ENCODE data around the gene P2RX3. TPM values are rescaled to one million over a fixed set of nuclear protein-coding genes. Genes with fewer than 3 reads are reported as not detected.

The P2RX3 gene
- polyA plus RNA-seq, 1 experiment: not detected

DNA sequence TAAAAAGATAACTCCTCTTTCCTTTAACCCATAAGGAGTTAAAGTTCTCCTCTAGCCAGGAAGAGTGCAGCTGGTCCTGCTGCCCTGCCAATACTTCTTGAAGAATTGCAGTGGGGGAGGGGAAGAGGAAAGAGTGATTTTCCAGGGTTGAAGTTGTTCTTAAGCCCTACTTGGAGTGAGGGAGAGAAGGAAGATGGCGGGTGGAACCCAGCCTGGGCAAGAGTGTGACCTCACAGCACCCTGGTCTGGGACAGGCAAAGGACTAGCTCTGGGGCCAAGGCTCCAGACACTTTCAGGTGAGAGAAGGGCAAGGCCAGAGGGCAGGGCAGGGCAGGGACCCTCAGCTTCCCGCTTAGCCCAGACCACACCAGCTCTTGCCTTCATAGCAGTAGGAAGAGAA lies 20.0 kb upstream of the P2RX3 start:
- TF ChIP-seq, protein P1, sequence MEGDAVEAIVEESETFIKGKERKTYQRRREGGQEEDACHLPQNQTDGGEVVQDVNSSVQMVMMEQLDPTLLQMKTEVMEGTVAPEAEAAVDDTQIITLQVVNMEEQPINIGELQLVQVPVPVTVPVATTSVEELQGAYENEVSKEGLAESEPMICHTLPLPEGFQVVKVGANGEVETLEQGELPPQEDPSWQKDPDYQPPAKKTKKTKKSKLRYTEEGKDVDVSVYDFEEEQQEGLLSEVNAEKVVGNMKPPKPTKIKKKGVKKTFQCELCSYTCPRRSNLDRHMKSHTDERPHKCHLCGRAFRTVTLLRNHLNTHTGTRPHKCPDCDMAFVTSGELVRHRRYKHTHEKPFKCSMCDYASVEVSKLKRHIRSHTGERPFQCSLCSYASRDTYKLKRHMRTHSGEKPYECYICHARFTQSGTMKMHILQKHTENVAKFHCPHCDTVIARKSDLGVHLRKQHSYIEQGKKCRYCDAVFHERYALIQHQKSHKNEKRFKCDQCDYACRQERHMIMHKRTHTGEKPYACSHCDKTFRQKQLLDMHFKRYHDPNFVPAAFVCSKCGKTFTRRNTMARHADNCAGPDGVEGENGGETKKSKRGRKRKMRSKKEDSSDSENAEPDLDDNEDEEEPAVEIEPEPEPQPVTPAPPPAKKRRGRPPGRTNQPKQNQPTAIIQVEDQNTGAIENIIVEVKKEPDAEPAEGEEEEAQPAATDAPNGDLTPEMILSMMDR (IDR thresholded peaks at IDR 0.05; ENCODE audit: low read depth, low read length): no peak
- Histone ChIP-seq H3K9me3 (ENCODE audit: control insufficient read depth, insufficient read depth, low read length) (no peaks in the 10 kb centered on the region), H3K4me3 (ENCODE audit: low read depth, low read length) (no peak overlapping the region), H3K27ac (ENCODE audit: low read depth, low read length) (no peak overlapping the region), H3K27me3 (ENCODE audit: control insufficient read depth, insufficient read depth, low read length) (no peaks in the 10 kb centered on the region)
- no peak for DNase-seq (ENCODE audit: low read depth, low spot score)
- ChIA-PET POLR2A (no interaction called here), CTCF (interaction anchor here (1.0 to 1.6 kb wide), 3 partner anchors 9 to 142 kb away, joined by 3 to 13 read pairs (median 4); partner anchors contain the start of gene RTN4RL2)

DNA sequence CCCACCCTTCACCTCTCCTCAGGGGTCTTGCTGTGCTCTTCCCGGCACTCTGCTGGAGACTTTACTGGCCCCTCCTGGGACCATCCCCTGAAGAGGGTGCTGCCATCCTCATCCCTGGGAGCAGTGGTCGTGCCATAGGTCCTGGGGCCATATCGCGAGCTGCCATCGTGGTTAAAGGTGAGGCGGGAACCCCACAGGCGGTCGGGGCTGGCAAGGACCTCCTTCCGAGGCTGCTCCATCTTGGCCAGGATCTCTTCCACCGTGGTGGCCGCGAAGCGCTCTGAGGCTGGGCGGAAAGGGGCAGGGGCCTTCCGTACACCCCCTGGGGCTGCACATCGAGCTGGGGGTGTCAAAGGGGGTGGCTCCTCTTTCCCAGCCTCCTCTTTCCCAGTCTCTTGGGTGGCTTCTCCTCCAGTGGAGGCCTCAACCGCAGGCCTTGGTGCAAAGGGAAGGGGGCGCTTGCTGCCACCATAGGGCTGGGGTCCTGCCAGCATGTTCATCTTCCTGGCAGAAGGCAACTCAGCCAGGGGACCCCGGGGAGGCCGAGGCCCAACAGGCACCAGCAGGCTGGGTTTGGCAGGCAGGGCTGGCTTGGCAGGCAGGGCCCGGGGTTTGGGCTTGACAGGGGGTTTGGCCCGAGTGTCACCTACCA lies 18.0 kb upstream of the P2RX3 start:
- H3K9me3 ChIP-seq (ENCODE audit: control insufficient read depth, insufficient read depth, low read length): no peaks in the 10 kb centered on the region; the same call in 1 of the 2 replicates
- peak overlapping the region; percentile 11 for H3K27ac ChIP-seq (ENCODE audit: low read depth, low read length)
- ChIA-PET CTCF (interaction anchor here (2.9 kb wide), 1 partner anchor 71 kb away, joined by 23 read pairs; no protein-coding TSS in a partner anchor), POLR2A (interaction anchor here (2.9 kb wide), 1 partner anchor 8 kb away, joined by 44 read pairs; no protein-coding TSS in a partner anchor)
- TF ChIP-seq, protein P1 (IDR thresholded peaks at IDR 0.05; ENCODE audit: low read depth, low read length): no peak
- H3K4me3 ChIP-seq (ENCODE audit: low read depth, low read length): no peak overlapping the region
- H3K27me3 ChIP-seq (ENCODE audit: control insufficient read depth, insufficient read depth, low read length): no peaks in the 10 kb centered on the region
- DNase-seq (ENCODE audit: low read depth, low spot score): no peak

DNA sequence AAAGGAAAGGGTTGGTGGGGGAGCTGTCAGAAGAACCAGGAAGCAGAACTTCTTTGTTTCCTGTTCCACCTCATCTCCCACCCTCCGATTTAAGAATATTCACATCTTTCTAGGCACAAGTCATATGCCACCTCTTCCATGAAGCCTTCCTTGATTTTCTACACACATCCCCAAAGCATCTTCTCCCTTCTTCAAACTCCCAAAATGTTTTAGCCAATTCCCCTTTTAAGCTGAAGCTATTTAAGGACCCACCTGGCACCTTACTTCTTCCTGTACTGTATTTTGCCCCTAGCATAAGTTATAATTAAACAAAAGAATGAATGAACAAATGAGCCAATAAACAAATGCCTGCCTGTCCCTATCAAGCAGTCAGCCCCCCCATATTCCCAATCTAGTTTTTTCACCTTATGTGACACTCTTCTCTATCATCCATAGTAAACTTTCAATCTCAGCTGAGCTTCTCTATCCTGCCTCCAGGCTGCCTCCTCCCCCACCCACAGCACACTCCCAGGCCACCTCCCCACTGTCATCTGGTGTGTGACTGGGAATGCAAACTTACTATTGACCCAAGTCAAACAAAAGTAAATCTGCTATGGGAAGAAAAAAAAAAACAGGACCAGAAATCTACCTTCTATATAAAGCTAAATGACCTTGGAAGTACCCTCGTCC lies 17.3 kb upstream of the P2RX3 start:
- Histone ChIP-seq H3K9me3 (ENCODE audit: control insufficient read depth, insufficient read depth, low read length) (no peaks in the 10 kb centered on the region; the same call in 1 of the 2 replicates), H3K4me3 (ENCODE audit: low read depth, low read length) (peak overlapping the region; percentile 64; the same call in 1 of the 2 replicates), H3K27ac (ENCODE audit: low read depth, low read length) (no peak overlapping the region), H3K27me3 (ENCODE audit: control insufficient read depth, insufficient read depth, low read length) (no peaks in the 10 kb centered on the region)
- no peak for DNase-seq (ENCODE audit: low read depth, low spot score)
- ChIA-PET POLR2A (interaction anchor here (1.9 to 2.9 kb wide), 2 partner anchors 8 to 27 kb away, joined by 10 to 44 read pairs; no protein-coding TSS in a partner anchor), CTCF (interaction anchor here (0.6 to 2.9 kb wide), 2 partner anchors 72 to 1203 kb away, joined by 3 to 23 read pairs; no protein-coding TSS in a partner anchor)
- TF ChIP-seq, protein P1 (IDR thresholded peaks at IDR 0.05; ENCODE audit: low read depth, low read length): no peak

GRCh38 chr11:57321388-57322255 lies 16.5 kb upstream of the P2RX3 start:
- ChIA-PET POLR2A (interaction anchor here (0.7 to 2.9 kb wide), 4 partner anchors 9 to 33 kb away, joined by 3 to 44 read pairs (median 8); no protein-coding TSS in a partner anchor), CTCF (interaction anchor here (0.6 to 2.9 kb wide), 3 partner anchors 29 to 1202 kb away, joined by 3 to 23 read pairs (median 6); no protein-coding TSS in a partner anchor)
- TF ChIP-seq, protein P1 (IDR thresholded peaks at IDR 0.05; ENCODE audit: low read depth, low read length): no peak
- Histone ChIP-seq H3K4me3 (ENCODE audit: low read depth, low read length) (peak overlapping the region; percentile 64), H3K9me3 (ENCODE audit: control insufficient read depth, insufficient read depth, low read length) (no peaks in the 10 kb centered on the region; the same call in 1 of the 2 replicates), H3K27me3 (ENCODE audit: control insufficient read depth, insufficient read depth, low read length) (no peaks in the 10 kb centered on the region), H3K27ac (ENCODE audit: low read depth, low read length) (peak overlapping the region; percentile 83)
- DNase-seq (ENCODE audit: low read depth, low spot score): no peak
